ENCODE results near the gene PTK6. TPM values are rescaled to one million over a fixed set of nuclear protein-coding genes. Genes with fewer than 3 reads are reported as not detected.

The PTK6 gene
- total and polyA plus RNA-seq, 7 donors, result 0.28 to 80.7 (median 59.5) TPM; not detected in 2

DNA sequence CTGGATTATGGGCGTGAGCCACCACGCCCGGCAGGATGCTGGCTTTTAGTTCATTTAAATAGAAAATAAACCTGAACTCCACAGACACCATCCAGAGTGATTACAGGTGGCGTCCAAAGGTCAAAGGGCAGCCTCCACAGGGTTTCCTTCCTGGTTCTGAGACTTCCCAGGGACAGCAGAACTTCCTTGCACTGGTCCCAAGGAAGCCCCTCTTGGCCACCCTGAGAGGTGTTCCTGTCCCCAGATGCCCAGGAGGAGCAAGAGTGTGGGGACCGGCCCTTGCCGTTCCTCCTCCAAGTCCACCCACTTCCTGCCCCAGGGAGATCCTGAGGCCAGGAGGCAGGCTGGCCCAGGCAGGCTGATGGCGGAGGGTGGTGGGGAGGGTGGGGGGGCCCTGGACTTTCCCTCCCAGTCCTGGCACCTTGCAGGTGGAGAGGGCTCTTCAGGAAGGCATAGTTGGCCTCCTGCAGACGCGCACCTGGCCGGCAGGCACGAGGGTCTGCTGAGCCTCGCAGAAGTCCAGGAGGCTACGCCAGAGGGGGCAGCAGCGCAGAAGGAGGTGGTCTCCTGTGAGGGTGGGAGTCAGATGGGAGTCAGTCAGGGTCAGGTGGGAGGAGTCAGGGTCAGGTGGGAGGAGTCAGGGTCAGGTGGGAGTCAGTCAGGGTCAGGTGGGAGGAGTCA lies 21.8 kb upstream of the PTK6 start:
- H3K36me3 ChIP-seq, result peaks cover 22 to 56% (median 43%) of the 10 kb centered on the region in 4 donors
- peaks cover 0 to 7% (median 5%) of the 10 kb centered on the region in 4 donors for H3K4me1 ChIP-seq
- TF ChIP-seq POLR2A (IDR thresholded peaks at IDR 0.05) (no peak), POLR2AphosphoS5 (IDR thresholded peaks at IDR 0.05) (no peak), EP300 (IDR thresholded peaks at IDR 0.05) (no peak)
- no peaks in the 10 kb centered on the region for H3K9me3 ChIP-seq
- DNase-seq, result no peak
- peaks cover 5 to 16% (median 7%) of the 10 kb centered on the region in 3 donors for H3K27me3 ChIP-seq
- intact Hi-C loops (cut with DNase I), result no loop called here
- no peak overlapping the region for H3K4me3 ChIP-seq
- H3K27ac ChIP-seq, result no peak overlapping the region
- WGBS, 2 donors, result 69 to 90% methylated on average over 14 of the region's 14 CpGs

DNA sequence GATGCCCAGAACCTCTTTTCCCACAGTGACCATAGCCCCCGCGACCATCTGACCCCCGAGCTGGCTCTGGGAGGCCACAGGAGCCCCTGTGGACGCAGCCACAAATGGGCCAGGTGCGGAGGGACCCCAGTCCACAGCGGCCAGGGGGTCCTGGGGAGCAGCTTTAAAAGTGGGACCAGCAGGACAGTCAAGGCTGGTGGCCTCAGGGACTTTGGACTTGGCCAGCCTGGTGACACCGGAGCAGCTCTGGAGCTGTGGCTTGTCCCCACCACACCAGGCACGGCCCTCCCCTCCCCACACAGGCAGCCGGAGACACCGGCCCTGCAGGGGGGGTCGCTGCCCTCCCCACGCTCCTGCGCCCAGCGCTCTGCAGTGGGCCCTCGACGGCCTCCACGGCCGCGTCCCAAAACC lies 20.3 kb upstream of the PTK6 start:
- Histone ChIP-seq H3K4me3 (no peak overlapping the region), H3K9me3 (no peaks in the 10 kb centered on the region), H3K36me3 (peaks cover 22 to 41% (median 32%) of the 10 kb centered on the region in 4 donors), H3K4me1 (peaks cover 0 to 14% (median 11%) of the 10 kb centered on the region in 4 donors), H3K27ac (no peak overlapping the region), H3K27me3 (peaks cover 7 to 31% (median 19%) of the 10 kb centered on the region in 3 donors)
- no peak for TF ChIP-seq POLR2A (IDR thresholded peaks at IDR 0.05)
- TF ChIP-seq, protein P1, sequence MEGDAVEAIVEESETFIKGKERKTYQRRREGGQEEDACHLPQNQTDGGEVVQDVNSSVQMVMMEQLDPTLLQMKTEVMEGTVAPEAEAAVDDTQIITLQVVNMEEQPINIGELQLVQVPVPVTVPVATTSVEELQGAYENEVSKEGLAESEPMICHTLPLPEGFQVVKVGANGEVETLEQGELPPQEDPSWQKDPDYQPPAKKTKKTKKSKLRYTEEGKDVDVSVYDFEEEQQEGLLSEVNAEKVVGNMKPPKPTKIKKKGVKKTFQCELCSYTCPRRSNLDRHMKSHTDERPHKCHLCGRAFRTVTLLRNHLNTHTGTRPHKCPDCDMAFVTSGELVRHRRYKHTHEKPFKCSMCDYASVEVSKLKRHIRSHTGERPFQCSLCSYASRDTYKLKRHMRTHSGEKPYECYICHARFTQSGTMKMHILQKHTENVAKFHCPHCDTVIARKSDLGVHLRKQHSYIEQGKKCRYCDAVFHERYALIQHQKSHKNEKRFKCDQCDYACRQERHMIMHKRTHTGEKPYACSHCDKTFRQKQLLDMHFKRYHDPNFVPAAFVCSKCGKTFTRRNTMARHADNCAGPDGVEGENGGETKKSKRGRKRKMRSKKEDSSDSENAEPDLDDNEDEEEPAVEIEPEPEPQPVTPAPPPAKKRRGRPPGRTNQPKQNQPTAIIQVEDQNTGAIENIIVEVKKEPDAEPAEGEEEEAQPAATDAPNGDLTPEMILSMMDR (IDR thresholded peaks at IDR 0.05), result no peak
- no peak for TF ChIP-seq EP300 (IDR thresholded peaks at IDR 0.05)
- TF ChIP-seq POLR2AphosphoS5 (IDR thresholded peaks at IDR 0.05), result no peak
- WGBS, 2 donors, result 93% methylated on average over 19 of the region's 19 CpGs
- DNase-seq, result no peak
- intact Hi-C loops (cut with DNase I), result no loop called here

DNA sequence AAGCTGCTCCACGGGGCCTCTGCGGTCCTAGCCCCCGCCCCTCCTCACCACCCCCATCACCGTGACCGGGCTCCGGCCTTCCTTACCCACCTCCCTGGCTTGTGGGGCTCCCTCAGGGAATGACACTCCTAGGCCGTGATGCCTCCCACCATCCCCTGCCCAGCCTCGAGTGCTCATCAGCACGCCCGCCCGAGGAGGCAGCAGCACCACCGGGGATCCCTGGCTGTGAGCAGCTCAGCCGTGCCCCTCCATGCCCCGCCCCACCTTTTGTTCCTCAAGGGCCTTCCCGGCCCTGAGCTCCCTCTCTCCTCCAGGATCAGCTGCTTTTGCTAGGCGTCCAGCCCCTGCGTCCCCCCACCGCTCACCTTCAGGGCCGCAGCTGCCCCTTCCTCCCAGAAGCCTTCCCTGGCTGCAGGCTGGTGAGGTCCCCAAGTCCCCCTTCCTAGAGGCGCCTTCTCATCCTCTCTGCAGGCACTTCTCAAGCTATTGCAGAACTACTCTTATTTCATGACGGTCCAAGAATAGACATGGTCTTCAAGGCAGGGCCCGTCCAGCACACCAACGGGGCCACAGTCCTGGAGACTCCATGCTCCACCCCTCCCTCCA lies 19.8 kb upstream of the PTK6 start:
- peaks cover 18 to 36% (median 27%) of the 10 kb centered on the region in 4 donors for H3K36me3 ChIP-seq
- H3K9me3 ChIP-seq, result no peaks in the 10 kb centered on the region
- DNase-seq, result no peak
- TF ChIP-seq, protein P1 (IDR thresholded peaks at IDR 0.05), result no peak
- no peak for TF ChIP-seq EP300 (IDR thresholded peaks at IDR 0.05)
- no peak for TF ChIP-seq POLR2AphosphoS5 (IDR thresholded peaks at IDR 0.05)
- no peak for TF ChIP-seq POLR2A (IDR thresholded peaks at IDR 0.05)
- no peak overlapping the region for H3K27ac ChIP-seq
- H3K4me1 ChIP-seq, result peaks cover 0 to 14% (median 11%) of the 10 kb centered on the region in 4 donors
- WGBS, 2 donors, result 83 to 85% methylated on average over 23 of the region's 23 CpGs
- peaks cover 7 to 35% (median 21%) of the 10 kb centered on the region in 3 donors for H3K27me3 ChIP-seq
- intact Hi-C loops (cut with DNase I), result no loop called here
- H3K4me3 ChIP-seq, result no peak overlapping the region

DNA sequence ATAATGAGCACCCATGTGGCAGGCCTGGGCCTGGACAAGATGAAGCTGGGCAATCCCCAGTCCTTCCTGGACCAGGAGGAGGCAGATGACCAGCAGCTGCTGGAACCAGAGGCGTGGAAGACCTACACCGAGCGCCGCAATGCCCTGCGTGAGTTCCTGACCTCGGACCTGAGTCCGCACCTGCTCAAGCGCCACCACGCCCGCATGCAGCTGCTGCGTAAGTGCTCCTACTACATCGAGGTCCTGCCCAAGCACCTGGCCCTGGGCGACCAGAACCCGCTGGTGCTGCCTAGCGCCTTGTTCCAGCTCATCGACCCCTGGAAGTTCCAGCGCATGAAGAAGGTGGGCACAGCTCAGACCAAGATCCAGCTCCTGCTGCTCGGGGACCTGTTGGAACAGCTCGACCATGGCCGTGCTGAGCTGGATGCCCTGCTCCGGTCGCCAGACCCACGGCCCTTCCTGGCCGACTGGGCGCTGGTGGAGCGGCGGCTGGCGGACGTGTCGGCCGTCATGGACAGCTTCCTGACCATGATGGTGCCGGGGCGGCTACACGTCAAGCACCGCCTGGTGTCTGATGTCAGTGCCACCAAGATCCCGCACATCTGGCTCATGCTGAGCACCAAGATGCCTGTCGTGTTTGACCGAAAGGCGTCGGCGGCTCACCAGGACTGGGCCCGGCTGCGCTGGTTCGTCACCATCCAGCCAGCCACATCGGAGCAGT lies 18.6 kb upstream of the PTK6 start:
- Histone ChIP-seq H3K4me3 (no peak overlapping the region), H3K27me3 (peaks cover 10 to 38% (median 24%) of the 10 kb centered on the region in 3 donors), H3K27ac (no peak overlapping the region), H3K36me3 (peaks cover 11 to 24% (median 16%) of the 10 kb centered on the region in 4 donors), H3K4me1 (peaks cover 0 to 14% (median 11%) of the 10 kb centered on the region in 4 donors), H3K9me3 (no peaks in the 10 kb centered on the region)
- 80 to 91% methylated on average over 45 of the region's 45 CpGs for WGBS, 2 donors
- DNase-seq, result no peak
- intact Hi-C loops (cut with DNase I), result no loop called here
- TF ChIP-seq, protein P1 (IDR thresholded peaks at IDR 0.05), result no peak
- TF ChIP-seq POLR2A (IDR thresholded peaks at IDR 0.05) (no peak), POLR2AphosphoS5 (IDR thresholded peaks at IDR 0.05) (no peak), EP300 (IDR thresholded peaks at IDR 0.05) (no peak)

Data from sigmoid colon (tissue), 7 donors.